HepG2 (cell line): ENCODE measurements around the gene IFITM10. TPM values are rescaled to one million over a fixed set of nuclear protein-coding genes. Genes with fewer than 3 reads are reported as not detected.
A peak's percentile ranks its signal among the peaks of the same experiment; 100 is the strongest.

Experiments
- DMAP1 ChIP-seq: IDR thresholded peaks from 2 replicates; pipeline ENCODE4 v1.6.1; 2016
- ETV5 ChIP-seq: IDR thresholded peaks from 2 replicates; pipeline ENCODE4 v1.6.1; 2018; ENCODE audit warnings: missing biosample characterization, missing genetic modification reagents, inconsistent platforms, borderline replicate concordance
- HHEX ChIP-seq: IDR thresholded peaks from 2 replicates; pipeline ENCODE4 v1.6.1; 2016; ENCODE audit warnings: control low read depth
- MXI1 ChIP-seq: IDR thresholded peaks from 3 replicates; pipeline ENCODE4 v1.6.1; 2012; ENCODE audit warnings: low read depth, low read length, inconsistent platforms, borderline replicate concordance
- PITX1 ChIP-seq: sonication (generic); formaldehyde crosslinking; IDR thresholded peaks from 2 replicates; pipeline ENCODE4 v1.5.1; 2020; ENCODE audit warnings: mild to moderate bottlenecking, missing genetic modification reagents
- PRMT3 ChIP-seq: sonication (generic); formaldehyde crosslinking; IDR thresholded peaks from 2 replicates; pipeline ENCODE4 v1.8.1; 2022; ENCODE audit warnings: low read depth, mild to moderate bottlenecking, moderate library complexity, missing genetic modification reagents, borderline replicate concordance
- RAD21 ChIP-seq: fragments of 450-650 bp; formaldehyde crosslinking; IDR thresholded peaks from 2 replicates; pipeline ENCODE4 v1.5.0; 2020; ENCODE audit warnings: mild to moderate bottlenecking
- REPIN1 ChIP-seq: sonication (generic); formaldehyde crosslinking; IDR thresholded peaks from 2 replicates; pipeline ENCODE4 v1.8.0; 2022; ENCODE audit warnings: missing genetic modification reagents, low read depth, mild to moderate bottlenecking, borderline replicate concordance
- TOE1 ChIP-seq: sonication (generic); formaldehyde crosslinking; IDR thresholded peaks from 2 replicates; pipeline ENCODE4 v1.4.0; 2020; ENCODE audit warnings: mild to moderate bottlenecking, missing genetic modification reagents
- ZBTB38 ChIP-seq: sonication (generic); formaldehyde crosslinking; IDR thresholded peaks from 2 replicates; pipeline ENCODE4 v1.5.1; 2020; ENCODE audit warnings: mild to moderate bottlenecking, missing genetic modification reagents
- ZFP36L1 ChIP-seq: sonication (generic); formaldehyde crosslinking; IDR thresholded peaks from 2 replicates; pipeline ENCODE4 v1.8.0; 2022; ENCODE audit warnings: mild to moderate bottlenecking, missing genetic modification reagents, moderate library complexity
- ZFX ChIP-seq: sonication (generic); formaldehyde crosslinking; IDR thresholded peaks from 2 replicates; pipeline ENCODE4 v1.4.0; 2020; ENCODE audit warnings: mild to moderate bottlenecking, low read depth, missing genetic modification reagents, moderate library complexity
- ZFY ChIP-seq: sonication (generic); formaldehyde crosslinking; IDR thresholded peaks from 2 replicates; pipeline ENCODE4 v1.4.0; 2020; ENCODE audit warnings: missing genetic modification reagents
- ZMYM4 ChIP-seq: sonication (generic); formaldehyde crosslinking; IDR thresholded peaks from 2 replicates; pipeline ENCODE4 v1.8.1; 2023; ENCODE audit warnings: mild to moderate bottlenecking, missing genetic modification reagents
- ZNF230 ChIP-seq: sonication (generic); formaldehyde crosslinking; IDR thresholded peaks from 2 replicates; pipeline ENCODE4 v1.4.0; 2020; ENCODE audit warnings: mild to moderate bottlenecking, missing genetic modification reagents
- ZNF232 ChIP-seq: sonication (generic); formaldehyde crosslinking; IDR thresholded peaks from 2 replicates; pipeline ENCODE4 v1.4.0; 2020; ENCODE audit warnings: missing genetic modification reagents, borderline replicate concordance
- ZNF564 ChIP-seq: sonication (generic); formaldehyde crosslinking; IDR thresholded peaks from 2 replicates; pipeline ENCODE4 v1.8.1; 2023; ENCODE audit warnings: mild to moderate bottlenecking, missing genetic modification reagents
- ZNF740 ChIP-seq: sonication (generic); formaldehyde crosslinking; IDR thresholded peaks from 2 replicates; pipeline ENCODE4 v1.4.0; 2020; ENCODE audit warnings: missing genetic modification reagents
- polyA plus RNA-seq, 8 experiments: library from polyadenylated mRNA; depleted of rRNA in 3 of 8; stranded (reverse) in 7 of 8; unstranded in 1 of 8; fragments of >200 nt; fragmentation: Illumina TruSeq in 4 of 8; extraction: Trizol in 4 of 8; gene quantifications; 2 replicates each; pipeline versions ENCODE4 v1.2.1 to v1.2.3, GENCODE V29; 2011 to 2016; ENCODE audit warnings: low read depth in 4 of 8, missing spikeins in 1 of 8, mixed read lengths in 1 of 8; ENCODE audit not compliant: insufficient read depth in 1 of 8
- total RNA-seq, 5 experiments: library from RNA; depleted of rRNA; stranded (reverse); fragments of >200 nt; fragmentation: Illumina TruSeq; extraction: Trizol; gene quantifications; 2 replicates each; pipeline ENCODE4 v1.2.3, GENCODE V29; 2016; ENCODE audit warnings: low read depth in 1 of 5
- TF ChIP-seq, protein P1 (sequence below): sonication (generic); formaldehyde crosslinking; IDR thresholded peaks from 2 replicates; pipeline ENCODE4 v1.4.0; 2020; ENCODE audit warnings: missing genetic modification reagents
- TF ChIP-seq, protein P2 (sequence below): sonication (generic); formaldehyde crosslinking; IDR thresholded peaks from 2 replicates; pipeline ENCODE4 v1.4.0; 2020; ENCODE audit warnings: missing genetic modification reagents
- TF ChIP-seq, protein P3 (sequence below): sonication (generic); formaldehyde crosslinking; IDR thresholded peaks from 2 replicates; pipeline ENCODE4 v1.5.1; 2020; ENCODE audit warnings: missing genetic modification reagents, mild to moderate bottlenecking, borderline replicate concordance

The IFITM10 gene
- total and polyA plus RNA-seq, 2 of the 13 experiments (the other 11 are each of a cell fraction or from before 2014, with no cell fraction given): 0.09 to 0.13 TPM

DNA sequence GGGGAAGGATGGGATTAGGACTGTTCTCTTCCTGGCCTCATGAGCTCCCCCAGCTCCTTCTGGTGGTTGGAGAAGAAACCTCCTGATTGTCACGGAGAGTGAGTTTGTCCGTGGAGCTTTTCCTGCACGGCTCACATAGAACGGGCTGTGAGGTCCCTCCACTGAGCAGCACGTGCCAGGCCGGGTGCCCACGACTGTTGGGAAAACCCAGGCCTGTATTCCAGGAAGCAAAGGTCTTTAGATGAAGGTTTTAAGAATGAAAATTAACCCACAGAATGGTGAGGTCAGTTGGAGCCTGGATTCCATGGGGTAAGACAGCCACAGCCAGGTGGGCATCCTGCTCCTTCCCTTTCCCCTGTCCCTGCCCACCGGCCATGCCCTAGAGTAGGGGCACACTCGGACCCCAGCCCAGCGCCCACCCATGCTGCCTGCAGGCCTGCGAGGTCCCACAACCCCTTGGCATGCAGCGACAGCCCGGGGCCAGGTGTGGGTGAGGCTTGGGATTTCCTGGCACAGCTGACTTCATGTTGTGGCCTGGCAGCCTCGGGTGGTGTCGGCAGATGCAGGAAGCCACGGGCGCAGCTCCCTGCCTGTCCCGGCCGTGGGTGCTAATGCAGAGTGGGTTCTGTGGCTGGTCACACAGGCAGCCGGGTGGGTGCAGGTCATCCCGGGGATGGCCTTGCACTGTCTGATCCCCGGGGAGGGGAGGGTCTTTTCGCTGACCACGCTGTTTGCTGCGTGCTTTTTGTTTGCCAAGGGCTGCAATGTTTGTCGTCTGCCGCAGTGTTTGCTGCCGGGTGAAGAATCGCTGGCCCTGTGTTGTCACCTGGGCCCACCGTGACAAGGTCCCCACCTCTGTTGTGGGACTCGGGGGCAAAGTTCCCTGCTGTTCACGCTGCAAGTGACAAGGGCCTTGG, 60.9 kb downstream of the IFITM10 start (continued):
- TF ChIP-seq ZNF232 (CRISPR knock-in tag): peak; percentile 48; the same call in 1 of the 2 replicates
- TF ChIP-seq, protein P1, sequence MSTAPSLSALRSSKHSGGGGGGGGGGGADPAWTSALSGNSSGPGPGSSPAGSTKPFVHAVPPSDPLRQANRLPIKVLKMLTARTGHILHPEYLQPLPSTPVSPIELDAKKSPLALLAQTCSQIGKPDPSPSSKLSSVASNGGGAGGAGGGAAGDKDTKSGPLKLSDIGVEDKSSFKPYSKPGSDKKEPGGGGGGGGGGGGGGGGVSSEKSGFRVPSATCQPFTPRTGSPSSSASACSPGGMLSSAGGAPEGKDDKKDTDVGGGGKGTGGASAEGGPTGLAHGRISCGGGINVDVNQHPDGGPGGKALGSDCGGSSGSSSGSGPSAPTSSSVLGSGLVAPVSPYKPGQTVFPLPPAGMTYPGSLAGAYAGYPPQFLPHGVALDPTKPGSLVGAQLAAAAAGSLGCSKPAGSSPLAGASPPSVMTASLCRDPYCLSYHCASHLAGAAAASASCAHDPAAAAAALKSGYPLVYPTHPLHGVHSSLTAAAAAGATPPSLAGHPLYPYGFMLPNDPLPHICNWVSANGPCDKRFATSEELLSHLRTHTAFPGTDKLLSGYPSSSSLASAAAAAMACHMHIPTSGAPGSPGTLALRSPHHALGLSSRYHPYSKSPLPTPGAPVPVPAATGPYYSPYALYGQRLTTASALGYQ (CRISPR knock-in tag): peak; percentile 97
- peak; percentile 88 for TF ChIP-seq HHEX (CRISPR knock-in tag)
- TF ChIP-seq ZFX (CRISPR knock-in tag): peak; percentile 71
- peak; percentile 97 for TF ChIP-seq ZBTB38
- TF ChIP-seq DMAP1 (CRISPR knock-in tag): peak; percentile 71
- TF ChIP-seq ZFP36L1 (CRISPR knock-in tag): 0 out of 2 replicates have a peak, but pooled peaks have one; percentile 85
- TF ChIP-seq RAD21 (CRISPR knock-in tag): peak; percentile 19; the same call in 1 of the 2 replicates
- TF ChIP-seq ZNF564 (CRISPR knock-in tag): 0 out of 2 replicates have a peak, but pooled peaks have one; percentile 75
- TF ChIP-seq ZMYM4 (CRISPR knock-in tag): peak; percentile 67
- TF ChIP-seq, protein P2, sequence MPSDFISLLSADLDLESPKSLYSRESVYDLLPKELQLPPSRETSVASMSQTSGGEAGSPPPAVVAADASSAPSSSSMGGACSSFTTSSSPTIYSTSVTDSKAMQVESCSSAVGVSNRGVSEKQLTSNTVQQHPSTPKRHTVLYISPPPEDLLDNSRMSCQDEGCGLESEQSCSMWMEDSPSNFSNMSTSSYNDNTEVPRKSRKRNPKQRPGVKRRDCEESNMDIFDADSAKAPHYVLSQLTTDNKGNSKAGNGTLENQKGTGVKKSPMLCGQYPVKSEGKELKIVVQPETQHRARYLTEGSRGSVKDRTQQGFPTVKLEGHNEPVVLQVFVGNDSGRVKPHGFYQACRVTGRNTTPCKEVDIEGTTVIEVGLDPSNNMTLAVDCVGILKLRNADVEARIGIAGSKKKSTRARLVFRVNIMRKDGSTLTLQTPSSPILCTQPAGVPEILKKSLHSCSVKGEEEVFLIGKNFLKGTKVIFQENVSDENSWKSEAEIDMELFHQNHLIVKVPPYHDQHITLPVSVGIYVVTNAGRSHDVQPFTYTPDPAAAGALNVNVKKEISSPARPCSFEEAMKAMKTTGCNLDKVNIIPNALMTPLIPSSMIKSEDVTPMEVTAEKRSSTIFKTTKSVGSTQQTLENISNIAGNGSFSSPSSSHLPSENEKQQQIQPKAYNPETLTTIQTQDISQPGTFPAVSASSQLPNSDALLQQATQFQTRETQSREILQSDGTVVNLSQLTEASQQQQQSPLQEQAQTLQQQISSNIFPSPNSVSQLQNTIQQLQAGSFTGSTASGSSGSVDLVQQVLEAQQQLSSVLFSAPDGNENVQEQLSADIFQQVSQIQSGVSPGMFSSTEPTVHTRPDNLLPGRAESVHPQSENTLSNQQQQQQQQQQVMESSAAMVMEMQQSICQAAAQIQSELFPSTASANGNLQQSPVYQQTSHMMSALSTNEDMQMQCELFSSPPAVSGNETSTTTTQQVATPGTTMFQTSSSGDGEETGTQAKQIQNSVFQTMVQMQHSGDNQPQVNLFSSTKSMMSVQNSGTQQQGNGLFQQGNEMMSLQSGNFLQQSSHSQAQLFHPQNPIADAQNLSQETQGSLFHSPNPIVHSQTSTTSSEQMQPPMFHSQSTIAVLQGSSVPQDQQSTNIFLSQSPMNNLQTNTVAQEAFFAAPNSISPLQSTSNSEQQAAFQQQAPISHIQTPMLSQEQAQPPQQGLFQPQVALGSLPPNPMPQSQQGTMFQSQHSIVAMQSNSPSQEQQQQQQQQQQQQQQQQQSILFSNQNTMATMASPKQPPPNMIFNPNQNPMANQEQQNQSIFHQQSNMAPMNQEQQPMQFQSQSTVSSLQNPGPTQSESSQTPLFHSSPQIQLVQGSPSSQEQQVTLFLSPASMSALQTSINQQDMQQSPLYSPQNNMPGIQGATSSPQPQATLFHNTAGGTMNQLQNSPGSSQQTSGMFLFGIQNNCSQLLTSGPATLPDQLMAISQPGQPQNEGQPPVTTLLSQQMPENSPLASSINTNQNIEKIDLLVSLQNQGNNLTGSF (CRISPR knock-in tag): 0 out of 2 replicates have a peak, but pooled peaks have one; percentile 29
- TF ChIP-seq PITX1: peak; percentile 97
- peak; percentile 94 for TF ChIP-seq ETV5
- TF ChIP-seq, protein P3, sequence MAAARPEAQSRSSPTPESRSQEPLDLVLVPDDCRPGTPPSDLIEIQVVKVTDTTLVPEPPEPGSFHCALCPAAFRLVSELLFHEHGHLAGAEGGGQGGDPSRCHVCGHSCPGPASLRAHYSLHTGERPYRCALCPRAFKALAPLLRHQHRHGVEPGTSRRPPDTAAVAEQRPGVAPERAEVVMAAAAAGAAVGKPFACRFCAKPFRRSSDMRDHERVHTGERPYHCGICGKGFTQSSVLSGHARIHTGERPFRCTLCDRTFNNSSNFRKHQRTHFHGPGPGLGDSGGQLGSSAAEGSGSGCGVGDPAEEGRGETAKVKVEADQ: peak; percentile 78
- peak; percentile 66 for TF ChIP-seq ZFY (CRISPR knock-in tag)
- 0 out of 2 replicates have a peak, but pooled peaks have one; percentile 62 for TF ChIP-seq PRMT3 (CRISPR knock-in tag)
- 0 out of 2 replicates have a peak, but pooled peaks have one; percentile 38 for TF ChIP-seq ZNF230 (CRISPR knock-in tag)
- peak; percentile 21; the same call in 1 of the 3 replicates for TF ChIP-seq MXI1
- peak; percentile 83; the same call in 1 of the 2 replicates for TF ChIP-seq REPIN1 (CRISPR knock-in tag)
- peak; percentile 64 for TF ChIP-seq ZNF740
- TF ChIP-seq TOE1: 0 out of 2 replicates have a peak, but pooled peaks have one; percentile 51
